Stomach (tissue), 9 donors: ENCODE results near the gene B3GNT2. TPM values are rescaled to one million over a fixed set of nuclear protein-coding genes. Genes with fewer than 3 reads are reported as not detected.

ENCODE experiments used
- DNase-seq, 2 donors: peaks; one replicate each; pipeline versions ENCODE4 v3.0.0 to v3.0.0-alpha.2; 2013 to 2019
- H3K27ac ChIP-seq, 5 donors: fragments of 200-600 bp in 4 of 5; sonication (generic) in 4 of 5; one replicate each; pipeline ENCODE4 v1.5.1; 2013 to 2019; ENCODE audit warnings: mild to moderate bottlenecking in 1 of 5, moderate library complexity in 1 of 5
- H3K27me3 ChIP-seq, 3 donors: fragments of 200-600 bp; sonication (generic); one replicate each; pipeline ENCODE4 v1.5.1; 2017 to 2019; ENCODE audit warnings: mixed run types in 1 of 3
- H3K36me3 ChIP-seq, 4 donors: fragments of 200-600 bp; sonication (generic); 1 replicate in 3 of 4; 2 replicates in 1 of 4; pipeline ENCODE4 v1.5.1; 2016 to 2019
- H3K4me1 ChIP-seq, 4 donors: fragments of 200-600 bp; sonication (generic); one replicate each; pipeline ENCODE4 v1.5.1; 2016 to 2019
- H3K4me3 ChIP-seq, 4 donors: fragments of 200-600 bp; sonication (generic) in 3 of 4; one replicate each; pipeline ENCODE4 v1.5.1; 2016 to 2019; ENCODE audit warnings: mild to moderate bottlenecking in 1 of 4
- H3K9me3 ChIP-seq, 4 donors: fragments of 200-600 bp; sonication (generic); one replicate each; pipeline ENCODE4 v1.5.1; 2016 to 2019
- EP300 ChIP-seq: sonication (generic); formaldehyde crosslinking; IDR thresholded peaks from one replicate; pipeline ENCODE4 v1.6.1; 2017; ENCODE audit warnings: antibody characterized with exemption
- POLR2A ChIP-seq, 4 donors: fragments of 450-650 bp; IDR thresholded peaks; one replicate each; pipeline ENCODE4 v1.6.1; 2016; ENCODE audit warnings: antibody characterized with exemption in 4 of 4, control low read depth in 2 of 4, mild to moderate bottlenecking in 1 of 4, moderate library complexity in 1 of 4
- POLR2AphosphoS5 ChIP-seq, 3 donors: sonication (generic); formaldehyde crosslinking; IDR thresholded peaks; one replicate each; pipeline ENCODE4 v1.6.1; 2016; ENCODE audit warnings: antibody characterized with exemption in 3 of 3
- WGBS, 5 donors: extraction: QIAGEN DNeasy Blood & Tissue Kit in 3 of 5; methylation state at CpG; one replicate each; pipeline versions ENCODE4 v1.1.5 to v1.1.7; 2013 to 2018; 5-methylcytosine and 5-hydroxymethylcytosine counted together
- intact Hi-C: fragments of 100-400 bp; cut with DNase I; formaldehyde crosslinking; loops from one replicate; pipeline ENCODE4 v1.15.1; 2023; ENCODE audit warnings: low total_unique reads
- polyA plus RNA-seq, 3 donors: library from polyadenylated mRNA; stranded (reverse); fragments of 200-250 nt; gene quantifications; one replicate each; pipeline ENCODE4 v1.2.3, GENCODE V29; 2013
- total RNA-seq, 5 donors: library from RNA; depleted of rRNA; stranded (reverse); fragments of >200 nt; gene quantifications; one replicate each; pipeline versions ENCODE4 v1.1.0 to v1.2.3, GENCODE V29; 2014 to 2016
- TF ChIP-seq, protein P1 (sequence below), 7 experiments: fragments of 450-650 bp in 4 of 7; fragments of 200-600 bp in 3 of 7; sonication (generic) in 3 of 7; IDR thresholded peaks; one replicate each; pipeline ENCODE4 v1.5.1; 2016 to 2019; ENCODE audit warnings: antibody characterized with exemption in 7 of 7, control low read depth in 2 of 7, mild to moderate bottlenecking in 1 of 7
- donor health status: healthy with polysubstance abuse.
- donor health status: Bipolar disorder and iron deficiency.
- donor health status: healthy.

B3GNT2 gene
- total and polyA plus RNA-seq, 8 donors, result 6.6 to 62.5 (median 19.6) TPM

DNA sequence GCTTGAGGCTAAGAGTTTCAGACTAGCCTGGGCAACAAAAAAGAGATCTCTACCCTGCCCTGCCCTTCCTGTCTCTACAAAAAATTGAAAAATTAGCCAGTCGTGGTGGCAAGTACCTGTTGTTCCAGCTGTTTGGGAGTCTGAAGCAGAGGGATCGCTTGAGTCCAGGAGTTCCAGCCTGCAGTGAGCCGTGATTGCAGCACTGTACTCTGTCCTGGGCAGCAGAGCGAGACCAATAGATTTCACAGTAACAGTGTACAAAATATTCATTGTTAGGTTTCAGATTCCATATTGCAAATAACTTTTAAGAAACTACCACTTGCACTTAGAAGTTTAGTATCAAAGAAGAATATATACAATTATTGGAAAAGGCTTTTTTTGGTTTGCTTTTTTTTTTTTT is 54.3 kb downstream of the B3GNT2 start:
- H3K27me3 ChIP-seq, result no peaks in the 10 kb centered on the region
- TF ChIP-seq, protein P1, sequence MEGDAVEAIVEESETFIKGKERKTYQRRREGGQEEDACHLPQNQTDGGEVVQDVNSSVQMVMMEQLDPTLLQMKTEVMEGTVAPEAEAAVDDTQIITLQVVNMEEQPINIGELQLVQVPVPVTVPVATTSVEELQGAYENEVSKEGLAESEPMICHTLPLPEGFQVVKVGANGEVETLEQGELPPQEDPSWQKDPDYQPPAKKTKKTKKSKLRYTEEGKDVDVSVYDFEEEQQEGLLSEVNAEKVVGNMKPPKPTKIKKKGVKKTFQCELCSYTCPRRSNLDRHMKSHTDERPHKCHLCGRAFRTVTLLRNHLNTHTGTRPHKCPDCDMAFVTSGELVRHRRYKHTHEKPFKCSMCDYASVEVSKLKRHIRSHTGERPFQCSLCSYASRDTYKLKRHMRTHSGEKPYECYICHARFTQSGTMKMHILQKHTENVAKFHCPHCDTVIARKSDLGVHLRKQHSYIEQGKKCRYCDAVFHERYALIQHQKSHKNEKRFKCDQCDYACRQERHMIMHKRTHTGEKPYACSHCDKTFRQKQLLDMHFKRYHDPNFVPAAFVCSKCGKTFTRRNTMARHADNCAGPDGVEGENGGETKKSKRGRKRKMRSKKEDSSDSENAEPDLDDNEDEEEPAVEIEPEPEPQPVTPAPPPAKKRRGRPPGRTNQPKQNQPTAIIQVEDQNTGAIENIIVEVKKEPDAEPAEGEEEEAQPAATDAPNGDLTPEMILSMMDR (IDR thresholded peaks at IDR 0.05), result no peak
- TF ChIP-seq POLR2A (IDR thresholded peaks at IDR 0.05) (no peak), POLR2AphosphoS5 (IDR thresholded peaks at IDR 0.05) (no peak)
- WGBS, 5 donors, result 89 to 95% (median 92%) methylated on average over 4 of the region's 4 CpGs
- no peak for DNase-seq
- H3K4me1 ChIP-seq, result no peaks in the 10 kb centered on the region
- no peaks in the 10 kb centered on the region for H3K9me3 ChIP-seq
- no peak overlapping the region for H3K27ac ChIP-seq
- H3K36me3 ChIP-seq, result no peaks in the 10 kb centered on the region
- intact Hi-C loops, result no loop called here
- no peak overlapping the region for H3K4me3 ChIP-seq

GRCh38 chr2:62254424-62255266 is 58.7 kb downstream of the B3GNT2 start:
- Histone ChIP-seq H3K27ac (no peak overlapping the region), H3K36me3 (no peaks in the 10 kb centered on the region), H3K9me3 (no peaks in the 10 kb centered on the region), H3K4me3 (no peak overlapping the region), H3K27me3 (no peaks in the 10 kb centered on the region), H3K4me1 (no peaks in the 10 kb centered on the region)
- no peak for DNase-seq
- intact Hi-C loops, result no loop called here
- TF ChIP-seq POLR2AphosphoS5 (IDR thresholded peaks at IDR 0.05) (no peak), POLR2A (IDR thresholded peaks at IDR 0.05) (no peak), EP300 (no peak)
- TF ChIP-seq, protein P1 (IDR thresholded peaks at IDR 0.05), result no peak
- 87 to 100% (median 93%) methylated on average over 1 of the region's 1 CpG for WGBS, 5 donors

GRCh38 chr2:62257466-62257865 is 61.6 kb downstream of the B3GNT2 start:
- 90 to 94% (median 90%) methylated on average over 4 of the region's 4 CpGs for WGBS, 5 donors
- Histone ChIP-seq H3K27ac (no peak overlapping the region), H3K36me3 (no peaks in the 10 kb centered on the region), H3K27me3 (no peaks in the 10 kb centered on the region), H3K9me3 (no peaks in the 10 kb centered on the region), H3K4me1 (no peaks in the 10 kb centered on the region), H3K4me3 (no peak overlapping the region)
- TF ChIP-seq EP300 (no peak), POLR2A (IDR thresholded peaks at IDR 0.05) (no peak), POLR2AphosphoS5 (IDR thresholded peaks at IDR 0.05) (no peak)
- TF ChIP-seq, protein P1 (IDR thresholded peaks at IDR 0.05), result no peak
- no peak for DNase-seq
- intact Hi-C loops, result no loop called here

DNA sequence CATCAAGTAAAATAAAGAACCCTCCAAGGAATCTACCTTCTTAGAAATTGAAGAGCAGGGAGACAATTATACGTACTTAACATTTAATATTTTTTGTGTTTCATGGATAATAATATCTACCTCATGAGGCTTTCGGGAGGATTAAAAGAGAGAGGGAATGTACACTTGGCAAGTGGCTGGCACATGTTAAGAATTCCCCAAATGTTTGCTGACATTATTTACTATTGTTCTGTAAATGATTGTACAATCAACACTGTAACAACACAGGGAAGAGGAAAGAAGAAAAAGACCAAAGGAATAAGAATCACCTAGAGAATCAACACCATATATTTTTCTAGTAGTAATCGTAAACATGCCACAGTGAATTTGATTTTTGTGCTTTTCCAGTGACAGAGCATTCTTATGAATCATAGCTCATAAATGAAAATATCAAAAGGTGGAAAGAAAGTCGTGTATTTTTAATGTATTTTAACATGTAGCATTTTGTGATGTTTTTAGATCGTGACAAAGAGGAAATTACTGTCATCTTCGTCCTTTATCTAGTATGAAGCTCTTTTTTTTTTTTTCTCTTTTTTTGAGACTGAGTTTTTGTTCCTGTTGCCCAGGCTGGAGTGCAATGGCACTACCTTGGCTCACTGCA is 67.3 kb downstream of the B3GNT2 start:
- no peaks in the 10 kb centered on the region for H3K9me3 ChIP-seq
- 52 to 64% (median 54%) methylated on average over 6 of the region's 6 CpGs for WGBS, 5 donors
- intact Hi-C loops, result no loop called here

More for the DNA sequence above, 67.3 kb downstream of the B3GNT2 start:
- Histone ChIP-seq H3K27ac (no peak overlapping the region), H3K27me3 (no peaks in the 10 kb centered on the region), H3K4me3 (no peak overlapping the region), H3K36me3 (no peaks in the 10 kb centered on the region), H3K4me1 (peaks cover 0 to 6% (median 0%) of the 10 kb centered on the region in 4 donors)
- DNase-seq, result no peak
- TF ChIP-seq EP300 (no peak), POLR2AphosphoS5 (IDR thresholded peaks at IDR 0.05) (no peak), POLR2A (IDR thresholded peaks at IDR 0.05) (no peak)
- TF ChIP-seq, protein P1 (IDR thresholded peaks at IDR 0.05), result no peak
